T-helper 2 cell (primary cell): Measurements from ENCODE around the gene QPCT.

Source experiments
- DNase-seq, 5 experiments: peaks; one replicate each; pipeline versions ENCODE4 v3.0.0 to v3.0.0-alpha.2; 2012 to 2022

QPCT gene

GRCh38 chr2:37324786-37325624, 19.4 kb upstream of the QPCT start, which contains the start of gene PRKD3:
Gene PRKD3, minus strand, starts transcription at chr2:37324833. Its CDS starts 8,309 bp downstream, at chr2:37316524.
- peak in 4 of 5 experiments; percentile 43 to 79 (median 56) for DNase-seq

GRCh38 chr2:37325625-37326071, 18.8 kb upstream of the QPCT start:
- DNase-seq = no peak

- no peak for DNase-seq
These were observed 18.1 kb upstream of the QPCT start for GRCh38 chr2:37326285-37326684.

- no peak for DNase-seq
These were observed 17.4 kb upstream of the QPCT start for GRCh38 chr2:37326866-37327634.

GRCh38 chr2:37330681-37331080, 13.7 kb upstream of the QPCT start:
- DNase-seq = no peak

GRCh38 chr2:37332560-37332959, 11.9 kb upstream of the QPCT start:
- DNase-seq = no peak

- no peak for DNase-seq
These were observed 11.2 kb upstream of the QPCT start for GRCh38 chr2:37333256-37333655.

GRCh38 chr2:37335604-37336003, 8.8 kb upstream of the QPCT start:
- no peak for DNase-seq

GRCh38 chr2:37337620-37338280, 6.7 kb upstream of the QPCT start:
- no peak for DNase-seq

GRCh38 chr2:37338933-37339332, 5.5 kb upstream of the QPCT start:
- DNase-seq = peak in 1 of 5 experiments; percentile 41

GRCh38 chr2:37340637-37341036, 3.8 kb upstream of the QPCT start:
- DNase-seq = no peak

GRCh38 chr2:37342591-37343220, 1.7 kb upstream of the QPCT start:
- DNase-seq = no peak

GRCh38 chr2:37343537-37344434, 644 bp upstream of the QPCT start:
- DNase-seq = no peak

- DNase-seq = no peak
These were observed 3.7 kb downstream of the QPCT start for GRCh38 chr2:37348155-37348554.

GRCh38 chr2:37349231-37349860, 4.9 kb downstream of the QPCT start:
- no peak for DNase-seq

- DNase-seq = no peak
These were observed 5.6 kb downstream of the QPCT start for GRCh38 chr2:37350034-37350433.

GRCh38 chr2:37354531-37354930, 10.1 kb downstream of the QPCT start:
- no peak for DNase-seq

GRCh38 chr2:37355735-37356134, 11.3 kb downstream of the QPCT start:
- DNase-seq = no peak

GRCh38 chr2:37356299-37356698, 11.9 kb downstream of the QPCT start:
- DNase-seq = no peak

GRCh38 chr2:37357069-37357468, 12.6 kb downstream of the QPCT start:
- no peak for DNase-seq

GRCh38 chr2:37357530-37357929, 13.1 kb downstream of the QPCT start:
- no peak for DNase-seq
